Activated CD8-positive, alpha-beta memory T cell treated with anti-CD3 and anti-CD28 coated beads, Interleukin-2, amount 50 U/mL, for 1 hour (primary cell): ENCODE results near the gene ITPR2.
"Not testable (repeated sequence)": the region's sequence is repeated elsewhere in the genome, so short reads cannot be mapped to it uniquely, and the experiment has no call there.

Source experiments
- DNase-seq: peaks from one replicate; pipeline ENCODE4 v3.0.0-alpha.2; 2020; ENCODE audit errors: extremely low read depth

Gene ITPR2

DNA sequence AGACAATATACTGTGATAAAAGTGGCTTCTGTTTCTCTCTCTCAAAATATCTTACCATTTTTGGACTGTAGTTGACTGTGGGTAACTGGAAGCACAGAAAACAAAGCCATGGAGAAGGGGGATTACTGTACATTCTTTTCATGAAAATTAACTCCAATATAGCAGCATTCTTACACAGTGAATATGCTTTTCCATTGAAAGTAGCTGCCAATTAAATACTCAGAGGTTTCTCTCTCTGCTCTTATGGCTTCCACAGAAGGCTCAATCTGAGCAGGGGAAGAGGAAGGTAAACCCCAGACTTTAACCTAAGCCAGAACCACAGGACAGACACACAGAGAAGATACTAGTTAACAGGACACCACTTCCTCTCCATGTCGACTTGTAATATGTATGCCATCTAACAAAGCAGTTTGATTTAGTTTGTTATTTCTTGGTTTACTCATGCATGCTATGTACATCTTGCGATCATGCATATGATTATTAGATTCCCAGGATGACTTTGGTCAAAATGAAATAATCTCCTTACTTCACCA lies 487.5 kb downstream of the ITPR2 start:
- no peak for DNase-seq

DNA sequence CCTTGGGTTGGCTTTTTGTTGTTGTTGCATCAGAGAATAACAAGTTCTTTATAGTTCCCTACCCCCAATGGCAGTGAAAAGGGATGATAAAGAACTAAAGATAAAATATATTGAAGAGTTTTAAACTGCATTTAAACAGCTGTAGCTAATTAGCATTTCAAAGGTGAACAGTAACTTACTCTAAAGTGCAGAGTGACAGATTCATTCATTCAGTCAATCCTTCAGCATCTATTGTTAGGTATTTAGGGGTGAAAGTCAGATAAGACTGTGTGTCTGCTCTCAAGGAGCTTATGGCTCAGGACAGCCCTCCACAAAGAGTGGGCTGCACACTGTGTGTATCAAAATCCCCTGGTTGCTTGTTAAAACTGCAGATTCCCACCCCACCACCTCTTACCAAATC lies 491.5 kb downstream of the ITPR2 start:
- no peak for DNase-seq

DNA sequence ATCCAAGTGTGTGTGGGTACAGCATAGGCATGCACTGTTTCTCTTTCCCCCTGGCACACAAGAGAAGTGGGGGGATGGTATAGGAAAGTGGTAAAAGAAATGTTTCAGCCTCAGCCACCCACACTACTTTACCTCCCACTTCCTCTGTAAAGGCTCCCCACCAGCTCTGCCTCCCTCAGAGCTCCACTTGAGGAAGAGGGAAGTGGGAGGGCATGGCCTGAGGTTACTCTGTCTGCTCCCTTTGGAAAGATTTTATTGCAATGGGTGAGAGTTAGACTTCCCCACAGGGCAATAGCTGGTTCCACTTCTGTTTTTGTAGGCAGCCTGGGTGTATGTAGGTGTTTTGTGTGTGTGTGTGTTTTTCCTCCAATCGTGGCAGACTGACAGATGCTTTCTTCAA lies 492.3 kb downstream of the ITPR2 start:
- no peak for DNase-seq

DNA sequence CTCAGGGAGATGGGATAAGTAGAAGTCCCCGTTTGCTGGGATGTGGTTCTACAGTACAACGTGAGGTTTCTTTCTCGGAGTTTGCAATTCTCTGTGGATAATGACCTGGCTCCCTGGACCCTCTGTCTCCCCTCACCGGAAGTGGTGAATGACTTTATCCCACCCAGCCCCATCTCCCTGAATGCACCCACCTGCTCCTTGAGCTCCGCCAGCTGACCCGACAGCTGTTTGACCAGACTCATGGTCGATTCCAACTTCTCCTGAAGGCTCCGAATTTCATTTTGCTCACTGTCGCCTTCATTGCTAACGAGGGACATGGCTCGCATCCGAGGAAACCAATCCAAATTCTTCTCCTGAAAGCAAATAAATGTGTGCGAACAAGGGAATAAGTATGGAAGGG lies 493.0 kb downstream of the ITPR2 start:
- no peak for DNase-seq

DNA sequence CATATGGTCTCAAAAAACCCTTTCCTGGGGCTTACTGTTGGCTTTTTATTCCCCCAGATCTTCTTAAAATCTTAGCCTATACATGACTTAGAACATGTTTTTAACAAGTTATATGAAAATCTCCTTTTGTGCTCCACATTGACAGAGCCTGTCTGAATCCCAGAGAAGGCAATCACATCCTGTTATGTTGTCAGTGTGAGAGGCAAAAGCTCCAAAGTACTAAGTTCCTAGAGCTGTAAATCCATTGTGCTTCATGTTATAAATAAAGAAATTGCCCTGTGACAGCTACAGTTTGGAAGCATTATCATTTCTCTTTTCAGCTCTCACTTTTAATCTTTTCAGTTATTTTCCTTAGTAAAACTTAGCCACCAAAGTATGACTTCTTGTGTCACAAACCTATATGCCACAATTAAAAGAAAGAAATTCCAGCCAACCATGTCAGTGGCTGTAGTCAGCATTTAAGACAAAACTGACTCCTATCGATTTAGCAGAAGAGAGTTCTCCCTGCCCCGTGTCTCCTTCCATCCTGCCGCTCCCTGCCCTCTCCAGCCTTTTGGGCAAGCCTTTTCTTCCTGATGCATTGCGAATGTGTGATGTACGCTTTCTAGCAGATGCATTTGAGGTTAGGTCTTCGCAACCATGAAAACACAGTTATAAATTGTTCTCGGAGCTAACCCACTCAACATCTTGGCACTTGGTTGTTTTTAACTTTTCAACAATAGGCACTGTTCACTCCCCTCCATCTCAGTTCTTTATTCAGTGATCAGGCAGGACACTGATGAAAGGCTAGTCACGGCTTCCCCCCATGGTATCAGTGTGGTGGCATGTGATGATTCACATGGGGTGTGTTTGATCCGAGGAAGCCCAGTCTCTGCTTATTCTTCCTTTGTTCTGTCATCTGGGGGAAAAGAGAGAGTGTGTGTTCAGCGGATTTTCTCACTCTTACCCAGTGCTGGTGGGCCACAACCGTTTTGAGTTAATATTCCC lies 494.1 kb downstream of the ITPR2 start:
- no peak for DNase-seq

DNA sequence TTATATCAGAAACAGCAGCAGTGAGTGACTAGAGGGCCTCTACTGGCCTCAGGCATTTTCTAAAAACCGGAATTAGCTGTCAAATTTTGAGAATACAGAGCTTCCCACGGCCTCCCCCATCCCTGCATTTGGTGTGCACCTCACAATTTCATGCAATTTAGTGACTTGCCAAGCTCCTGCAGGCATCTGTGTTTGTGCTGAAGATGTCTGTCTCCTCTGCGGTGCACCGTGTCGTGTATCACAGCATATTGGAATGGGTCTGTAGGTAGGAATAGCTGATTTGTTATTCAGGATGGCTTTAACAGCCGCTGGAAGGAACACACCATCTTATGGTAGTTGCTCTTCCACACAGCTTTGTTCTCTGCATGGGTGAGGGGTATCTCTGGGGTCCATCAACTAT lies 497.3 kb downstream of the ITPR2 start:
- no peak for DNase-seq

DNA sequence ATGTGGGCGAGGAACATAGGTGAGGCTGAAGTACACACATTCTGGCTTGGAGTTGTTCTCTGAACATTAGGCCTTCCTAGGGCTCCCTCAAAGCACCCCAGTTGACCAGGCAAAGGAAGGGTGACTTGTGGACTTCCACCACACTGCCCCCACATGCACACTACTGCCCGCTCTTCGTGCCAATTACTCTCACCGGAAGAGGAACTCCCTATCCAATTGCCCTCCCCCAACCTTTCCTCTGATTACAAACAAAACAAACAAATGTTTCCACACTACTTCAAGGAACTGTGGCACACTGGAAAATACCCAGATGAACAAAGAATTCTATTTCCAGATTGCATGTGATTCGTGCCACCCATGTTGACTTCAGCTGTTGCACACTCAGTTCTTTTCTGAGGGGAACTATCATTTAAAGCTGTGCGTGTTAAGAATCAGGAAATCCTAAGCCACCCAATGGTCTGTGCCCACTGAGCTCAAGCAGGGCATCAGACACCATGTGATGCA lies 498.3 kb downstream of the ITPR2 start:
- DNase-seq = no peak

DNA sequence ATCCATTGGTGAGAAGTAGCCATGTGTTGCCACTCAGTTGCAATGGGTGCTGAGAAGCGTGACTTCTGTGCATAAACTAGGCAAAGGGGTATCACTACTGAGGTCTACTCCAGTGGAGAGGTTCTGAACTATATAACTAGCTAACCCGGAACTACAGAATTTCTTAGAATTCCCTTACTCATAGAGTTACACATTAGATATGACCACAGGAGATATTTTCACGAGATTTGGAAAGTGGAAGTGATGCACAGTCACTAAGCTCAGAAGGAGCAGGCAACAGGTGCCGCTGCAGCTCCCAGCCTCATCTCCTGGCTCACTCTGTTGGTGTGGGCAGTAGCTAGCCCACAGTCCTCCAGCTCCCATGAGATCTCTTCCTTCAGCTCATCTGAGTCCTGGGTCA lies 501.0 kb downstream of the ITPR2 start:
- no peak for DNase-seq

DNA sequence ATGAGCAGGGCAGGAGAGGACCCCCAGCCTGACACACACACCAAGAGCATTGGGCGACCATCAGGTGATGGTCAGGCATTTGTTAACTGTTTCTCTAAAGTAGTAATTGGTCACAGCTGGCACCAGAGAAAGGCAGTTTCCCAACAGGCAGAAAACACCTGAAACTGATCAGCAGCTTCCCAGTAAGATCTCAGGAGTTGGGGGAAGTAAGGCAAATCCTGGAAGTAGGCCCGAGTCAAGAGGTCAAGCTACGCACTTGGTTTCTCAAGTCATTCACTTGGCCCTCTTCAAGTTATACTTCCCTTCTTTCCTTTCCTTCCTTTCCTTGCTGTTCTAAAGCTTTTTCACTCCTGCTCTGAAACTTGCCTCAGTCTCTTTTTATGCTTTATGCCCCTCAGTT lies 501.9 kb downstream of the ITPR2 start:
- no peak for DNase-seq

DNA sequence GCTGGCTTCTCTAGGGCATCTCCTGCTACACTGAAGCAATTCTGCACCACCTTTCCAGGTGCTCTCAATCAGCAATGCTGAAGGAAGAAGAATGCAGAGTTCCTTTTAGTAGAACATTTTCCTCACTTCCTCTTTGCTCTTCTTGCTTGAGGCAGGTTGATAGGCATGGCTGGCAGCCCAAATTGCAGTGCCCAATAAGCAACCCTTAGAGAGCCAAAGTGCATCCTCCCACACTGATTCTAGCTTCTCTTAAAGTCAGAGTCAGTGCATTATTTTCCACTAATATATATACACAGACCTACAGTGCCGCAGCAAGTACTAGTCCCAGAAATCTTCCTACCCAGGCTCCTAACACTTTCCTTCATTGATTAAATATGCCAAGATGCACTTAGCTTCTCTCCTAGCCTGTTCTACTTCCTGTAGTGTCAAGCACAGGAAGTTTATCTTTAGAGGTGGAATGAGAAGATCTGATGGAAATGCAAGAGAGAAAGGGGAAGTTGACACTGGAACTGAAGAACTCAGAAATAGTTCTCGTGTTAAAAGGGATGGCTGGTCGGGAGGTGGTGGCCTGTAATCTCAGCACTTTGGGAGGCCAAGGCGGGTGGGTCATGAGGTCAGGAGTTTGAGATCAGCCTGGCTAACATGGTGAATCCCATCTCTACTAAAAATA lies 504.9 kb downstream of the ITPR2 start:
- DNase-seq = no peak

DNA sequence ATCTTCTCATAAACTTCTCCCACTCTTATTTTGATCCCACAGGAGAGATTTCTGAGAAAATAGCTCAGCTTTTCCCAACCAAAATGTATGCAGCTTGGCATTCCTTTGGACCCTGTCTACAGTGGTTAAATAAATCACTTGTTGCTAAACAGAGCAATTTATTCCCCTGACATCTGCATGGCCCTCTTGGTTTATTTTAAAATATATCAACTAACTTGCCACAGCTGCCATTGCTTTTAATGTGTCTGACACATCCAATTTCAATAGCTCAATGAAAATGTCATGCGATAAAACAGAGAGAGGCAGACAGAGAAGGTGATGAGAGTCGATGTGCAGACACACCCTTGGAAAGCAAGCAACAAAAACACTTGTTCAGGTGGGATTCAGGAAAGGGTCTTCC lies 509.3 kb downstream of the ITPR2 start:
- DNase-seq = no peak

DNA sequence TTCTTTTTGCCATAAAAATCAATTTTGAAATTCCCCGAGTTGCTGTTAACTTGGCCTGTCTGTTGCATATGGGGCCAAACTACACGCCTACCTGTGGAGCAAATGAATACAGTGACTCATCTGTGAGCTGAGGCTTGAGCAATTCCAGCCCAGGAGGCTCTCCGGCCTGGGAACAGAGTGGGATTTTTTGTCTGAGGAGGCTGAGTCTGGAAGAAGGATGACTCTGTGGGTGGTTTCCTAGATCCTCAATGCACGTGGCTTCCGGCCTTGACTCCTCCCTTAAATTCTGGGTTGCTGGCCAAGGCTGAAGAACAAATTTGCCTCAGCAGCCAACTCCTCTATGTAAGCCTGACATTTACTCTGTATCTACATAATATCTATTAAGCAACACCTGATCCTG lies 513.5 kb downstream of the ITPR2 start:
- no peak for DNase-seq

DNA sequence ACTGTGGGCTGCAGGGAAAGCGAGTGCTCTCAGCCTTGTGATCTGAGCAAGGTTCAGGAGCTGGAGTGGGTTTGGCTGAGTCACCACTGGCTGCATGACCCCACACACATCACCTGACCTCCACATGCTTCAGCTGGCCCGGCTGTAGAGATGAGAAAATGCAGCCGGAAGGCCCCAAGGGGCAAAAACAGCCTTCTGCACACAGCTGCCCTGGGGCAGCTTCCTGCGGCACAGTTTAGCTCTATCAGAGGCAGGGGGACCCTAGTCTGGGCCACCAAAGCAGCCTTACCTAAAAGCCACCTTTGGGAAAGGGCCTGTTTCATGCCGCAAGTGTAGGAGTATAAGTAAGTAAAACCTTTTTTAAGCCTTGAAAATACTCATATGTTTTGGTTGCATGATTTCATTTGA lies 514.3 kb downstream of the ITPR2 start:
- DNase-seq = no peak

DNA sequence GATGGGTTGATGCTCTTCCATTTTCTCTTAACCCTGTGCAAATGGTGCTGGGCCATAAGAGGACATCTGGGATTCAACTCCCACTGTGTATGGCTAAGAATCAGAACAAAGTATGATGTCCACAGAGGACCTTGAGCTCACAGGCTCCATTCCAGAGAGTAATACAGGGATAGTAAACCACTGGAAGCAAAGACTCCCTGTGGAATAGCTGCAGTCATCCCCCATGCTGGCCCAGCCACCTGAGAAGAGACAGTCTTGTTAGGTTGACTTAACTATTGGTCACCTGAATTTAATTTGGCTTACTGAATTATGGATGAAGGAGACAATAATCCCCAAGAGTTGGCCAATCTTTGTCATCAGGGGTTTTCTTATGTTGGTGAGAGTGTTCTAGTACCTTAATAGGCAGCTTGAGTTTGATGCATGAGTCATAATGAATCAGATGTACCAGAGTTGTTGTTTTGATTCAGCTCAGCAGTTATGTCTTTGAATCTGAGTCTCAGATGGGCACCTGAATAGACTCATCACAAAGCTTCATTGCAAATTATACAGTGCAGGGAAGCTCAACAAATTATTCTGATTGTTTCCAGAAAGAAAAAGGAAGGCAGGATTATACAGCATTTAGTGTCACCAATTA lies 514.9 kb downstream of the ITPR2 start:
- DNase-seq = no peak

DNA sequence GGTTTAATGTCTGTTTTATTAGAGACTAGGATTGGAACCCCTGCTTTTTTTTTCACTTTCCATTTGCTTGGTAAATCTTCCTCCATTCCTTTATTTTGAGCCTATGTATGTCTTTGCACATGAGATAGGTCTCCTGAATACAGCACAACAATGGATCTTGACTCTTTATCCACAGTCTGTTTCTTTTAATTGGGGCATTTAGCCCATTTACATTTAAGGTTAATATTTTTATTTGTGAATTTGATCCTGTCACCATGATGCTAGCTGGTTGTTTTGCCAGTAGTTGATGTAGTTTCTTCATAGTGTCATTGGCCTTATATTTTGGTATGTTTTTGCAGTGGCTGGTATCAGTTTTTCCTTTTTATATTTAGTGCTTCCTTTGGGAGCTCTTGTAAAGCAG lies 518.9 kb downstream of the ITPR2 start:
- not testable (repeated sequence) for DNase-seq

DNA sequence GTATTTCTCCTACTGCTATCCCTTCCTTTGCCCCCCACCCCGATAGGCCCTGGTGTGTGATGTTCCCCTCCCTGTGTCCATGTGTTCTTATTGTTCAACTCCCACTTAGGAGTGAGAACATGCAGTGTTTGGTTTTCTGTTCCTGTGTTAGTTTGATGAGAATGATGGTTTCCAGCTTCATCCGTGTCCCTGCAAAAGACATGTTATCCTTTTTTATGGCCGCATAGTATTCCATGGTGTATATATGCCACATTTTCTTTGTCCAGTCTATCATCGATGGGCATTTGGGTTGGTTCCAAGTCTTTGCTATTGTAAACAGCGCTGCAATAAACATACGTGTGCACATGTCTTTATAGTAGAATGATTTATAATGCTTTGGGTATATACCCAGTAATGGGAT lies 522.5 kb downstream of the ITPR2 start:
- DNase-seq = not testable (repeated sequence)

DNA sequence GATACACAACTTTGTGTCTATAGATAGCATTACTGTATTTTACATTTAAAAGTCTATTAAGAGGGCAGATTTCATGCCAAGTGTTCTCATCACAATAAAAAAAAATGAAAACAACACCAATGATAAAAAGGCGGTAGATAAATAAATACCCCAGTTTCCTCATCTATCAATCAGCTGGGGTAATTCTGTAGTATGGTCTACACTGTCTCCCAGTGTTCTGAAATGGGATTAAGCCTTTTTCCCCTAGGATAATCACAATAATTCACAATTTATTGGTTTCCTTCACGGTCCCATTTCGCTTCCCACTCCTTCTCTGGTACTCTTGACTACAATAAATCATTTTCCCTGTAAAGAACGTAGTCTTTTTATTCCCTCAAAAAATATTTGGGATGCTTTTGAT lies 523.4 kb downstream of the ITPR2 start:
- DNase-seq = no peak

DNA sequence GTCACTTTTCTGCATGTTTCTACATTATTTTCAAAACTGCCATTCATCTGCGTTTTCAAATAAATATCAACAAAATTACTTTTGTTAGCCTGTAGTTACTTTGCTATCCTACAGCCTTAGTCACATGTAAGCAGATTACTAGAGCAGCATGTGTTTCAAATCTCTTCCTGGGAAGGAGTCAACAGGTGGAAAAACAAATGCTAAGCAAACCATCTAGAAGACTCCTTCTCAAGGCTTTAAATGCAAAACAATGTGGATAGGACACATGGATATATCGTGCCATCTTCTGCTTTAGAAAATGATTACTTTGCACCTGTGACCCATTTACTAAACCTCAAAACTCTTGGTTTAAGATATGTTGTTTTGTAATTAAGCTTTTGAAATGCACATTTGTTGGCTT lies 528.7 kb downstream of the ITPR2 start:
- no peak for DNase-seq

DNA sequence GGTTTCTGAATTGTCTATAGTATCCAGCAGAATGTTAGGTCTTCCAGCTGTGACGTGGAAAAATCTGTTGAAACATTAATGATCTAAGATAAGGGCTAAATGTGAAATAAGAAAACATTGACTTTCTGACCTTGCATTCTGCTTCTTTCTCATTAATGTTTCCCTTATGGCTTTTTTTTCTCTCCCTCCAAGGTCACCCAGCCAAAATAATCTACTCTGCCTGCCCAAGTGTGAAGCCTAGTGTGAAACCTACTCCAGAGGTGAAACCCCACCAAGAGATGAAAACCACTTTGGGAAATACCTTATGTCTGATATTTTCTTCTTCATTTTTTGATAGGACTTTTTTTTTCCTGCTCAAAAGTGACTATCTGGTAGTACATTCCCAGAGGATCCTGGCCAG lies 529.6 kb downstream of the ITPR2 start:
- no peak for DNase-seq

DNA sequence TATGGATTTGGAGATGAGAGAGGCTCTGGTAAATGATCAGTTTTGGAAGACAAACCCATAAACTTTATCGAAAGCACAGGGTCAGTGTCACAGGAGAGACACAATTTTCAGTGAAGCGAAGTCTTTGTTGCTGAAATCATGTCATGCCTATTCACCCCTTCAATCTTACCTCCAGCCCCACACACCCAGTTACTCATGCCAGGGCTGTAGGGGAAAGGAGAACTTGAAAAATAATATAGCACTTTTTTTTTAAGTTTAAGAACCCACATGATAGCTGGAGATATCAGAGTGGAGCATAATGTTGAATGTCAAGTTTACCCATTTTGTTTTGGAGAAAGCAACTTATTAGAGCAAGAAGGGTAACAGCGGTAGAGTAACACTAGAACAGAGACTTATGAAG lies 530.2 kb downstream of the ITPR2 start:
- no peak for DNase-seq

DNA sequence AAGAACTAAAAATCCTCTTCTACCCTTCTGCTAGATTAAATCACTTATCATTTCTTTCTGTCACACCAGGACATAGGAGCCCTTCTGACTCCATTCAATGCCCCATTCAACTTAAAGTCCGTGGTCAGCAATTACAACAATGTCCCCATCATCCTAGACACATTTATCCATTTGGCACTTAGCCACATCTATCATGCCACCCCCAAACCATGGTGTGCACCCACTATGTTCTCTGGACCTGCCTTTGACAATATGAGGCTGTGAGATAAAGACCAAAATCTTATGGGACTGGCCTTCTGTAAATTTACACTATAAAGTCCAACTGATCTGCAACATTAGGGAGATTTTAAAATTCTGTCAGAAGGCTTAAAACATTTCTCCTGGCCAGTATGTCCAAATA lies 533.2 kb downstream of the ITPR2 start:
- no peak for DNase-seq
